Thymus (tissue), 11 donors: Measurements from ENCODE around the gene KLK1. TPM values are rescaled to one million over a fixed set of nuclear protein-coding genes. Genes with fewer than 3 reads are reported as not detected.

Experiments
- DNase-seq, 9 donors: peaks; one replicate each; pipeline ENCODE4 v3.0.0-alpha.2; 2013; ENCODE audit warnings: low spot score in 9 of 9, low read depth in 6 of 9, missing footprints in 1 of 9
- H3K27ac ChIP-seq, 2 donors: one replicate each; pipeline ENCODE4 v1.5.1; 2013; ENCODE audit warnings: control low read depth in 1 of 2, low read depth in 1 of 2, low read length in 1 of 2, mild to moderate bottlenecking in 1 of 2, moderate library complexity in 1 of 2
- H3K27me3 ChIP-seq, 2 donors: one replicate each; pipeline ENCODE4 v1.5.1; 2013; ENCODE audit warnings: low read length in 1 of 2; ENCODE audit not compliant: control insufficient read depth in 2 of 2, insufficient read depth in 1 of 2
- H3K36me3 ChIP-seq, 2 donors: one replicate each; pipeline ENCODE4 v1.5.1; 2013; ENCODE audit warnings: low read length in 1 of 2, mild to moderate bottlenecking in 1 of 2, moderate library complexity in 1 of 2; ENCODE audit not compliant: control insufficient read depth in 2 of 2, insufficient read depth in 2 of 2
- H3K4me1 ChIP-seq, 2 donors: one replicate each; pipeline ENCODE4 v1.5.1; 2013; ENCODE audit warnings: low read length in 2 of 2; ENCODE audit not compliant: control insufficient read depth in 2 of 2, insufficient read depth in 2 of 2
- H3K4me3 ChIP-seq, 2 donors: one replicate each; pipeline ENCODE4 v1.5.1; 2013; ENCODE audit warnings: low read length in 2 of 2, control low read depth in 1 of 2, mild to moderate bottlenecking in 1 of 2
- H3K9me3 ChIP-seq, 2 donors: one replicate each; pipeline ENCODE4 v1.5.1; 2013; ENCODE audit warnings: low read length in 1 of 2, mild to moderate bottlenecking in 1 of 2; ENCODE audit not compliant: control insufficient read depth in 2 of 2, insufficient read depth in 1 of 2
- WGBS: extraction: QIAGEN DNeasy Blood & Tissue Kit; methylation state at CpG from one replicate; pipeline ENCODE4 v1.1.7; 2013; 5-methylcytosine and 5-hydroxymethylcytosine counted together
- polyA plus RNA-seq: library from polyadenylated mRNA; stranded (reverse); fragments of 200-250 nt; gene quantifications from one replicate; pipeline ENCODE4 v1.2.3, GENCODE V29; 2013
- total RNA-seq: library from RNA; stranded (reverse); fragments of 120-200 nt; gene quantifications from one replicate; pipeline ENCODE4 v1.2.4, GENCODE V29; 2013
- donor health status: healthy.

KLK1 gene
- total and polyA plus RNA-seq, 2 donors: 0.14 to 1.6 TPM

DNA sequence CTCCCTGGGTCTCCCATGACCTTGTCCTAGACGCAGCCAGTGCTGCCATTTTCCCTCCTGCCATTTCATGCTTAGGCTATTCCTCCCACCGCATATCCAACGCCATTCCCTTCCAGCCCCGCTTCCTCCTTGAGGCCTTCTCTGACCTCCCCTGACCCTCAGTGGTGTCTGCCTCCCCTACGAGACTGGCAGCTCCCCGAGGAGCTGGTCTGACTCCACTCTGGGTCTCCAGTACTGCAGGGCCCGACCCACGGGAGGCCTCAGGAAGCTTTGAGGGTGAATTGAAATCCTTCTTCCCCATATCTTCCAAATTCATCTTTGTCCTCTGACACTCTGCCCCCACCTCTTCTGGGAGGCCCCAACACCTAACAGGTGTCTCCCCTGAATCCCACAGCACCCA is 9.1 kb upstream of the KLK1 start:
- DNase-seq: no peak
- Histone ChIP-seq H3K9me3 (no peaks in the 10 kb centered on the region), H3K4me1 (peaks cover 3 to 5% of the 10 kb centered on the region in 2 donors), H3K27ac (no peak overlapping the region), H3K27me3 (peaks cover 17 to 48% of the 10 kb centered on the region in 2 donors), H3K4me3 (no peak overlapping the region), H3K36me3 (no peaks in the 10 kb centered on the region)
- WGBS: 90% methylated on average over 8 of the region's 8 CpGs

DNA sequence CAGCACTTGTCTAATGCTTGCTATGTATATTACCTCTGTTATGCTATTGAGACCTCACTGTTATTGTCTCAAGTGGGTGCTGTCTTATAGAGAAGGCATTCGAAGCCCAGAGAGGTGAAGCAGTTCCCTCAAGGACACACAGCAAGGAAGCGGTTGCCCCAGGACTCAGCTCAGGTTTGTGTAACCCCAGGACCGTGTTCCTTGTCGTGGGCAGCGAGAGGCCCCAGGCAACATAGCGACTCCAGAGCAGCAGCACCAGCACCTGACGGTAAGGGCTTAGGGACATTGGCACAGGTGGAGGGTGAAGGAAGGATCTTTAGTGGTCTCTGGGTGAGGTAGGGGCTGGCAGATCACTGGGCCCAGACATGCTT is 7.4 kb upstream of the KLK1 start:
- Histone ChIP-seq H3K4me1 (peaks cover 3 to 5% of the 10 kb centered on the region in 2 donors), H3K4me3 (no peak overlapping the region), H3K36me3 (no peaks in the 10 kb centered on the region), H3K27me3 (peaks cover 11 to 41% of the 10 kb centered on the region in 2 donors), H3K27ac (no peak overlapping the region), H3K9me3 (peaks cover 0 to 5% of the 10 kb centered on the region in 2 donors)
- 82% methylated on average over 7 of the region's 7 CpGs for WGBS
- DNase-seq: no peak

DNA sequence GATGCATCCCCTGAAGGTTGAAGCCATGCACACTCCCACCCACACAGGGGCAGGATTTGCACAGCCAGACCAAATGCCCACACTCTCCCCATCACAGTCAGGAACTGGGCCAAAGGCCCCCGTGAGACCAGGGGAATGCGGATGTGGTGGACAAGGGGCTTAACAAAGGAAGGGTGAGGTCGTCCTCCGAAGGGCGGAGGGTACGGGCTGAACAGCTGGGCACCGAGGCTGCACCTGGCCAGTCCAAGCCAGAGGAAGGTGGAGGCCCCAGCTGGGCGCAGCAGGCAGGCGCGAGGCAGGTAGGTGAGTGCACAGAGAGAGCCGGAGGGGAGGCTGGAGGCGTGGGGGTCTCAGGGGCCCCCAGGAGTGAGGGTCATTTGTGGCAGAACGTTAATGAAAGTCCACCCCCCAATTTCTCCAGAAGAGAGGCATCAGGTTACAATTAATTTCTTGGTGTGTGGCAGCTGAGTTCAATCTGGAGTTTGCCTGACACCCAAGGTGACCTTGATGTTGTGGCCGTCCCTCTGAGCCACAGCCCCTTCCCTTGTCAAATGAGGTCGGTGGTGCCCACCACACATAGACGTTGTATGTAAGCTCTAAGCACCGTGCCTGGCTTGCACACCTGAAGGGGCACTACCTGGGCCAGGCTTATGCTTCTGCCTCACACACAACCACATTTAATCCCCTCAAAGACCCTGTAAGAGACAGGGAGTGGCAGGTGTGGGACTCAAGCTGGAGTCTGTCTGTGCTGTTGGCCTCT is 6.9 kb upstream of the KLK1 start:
- no peak overlapping the region for H3K27ac ChIP-seq
- H3K36me3 ChIP-seq: no peaks in the 10 kb centered on the region
- peaks cover 0 to 5% of the 10 kb centered on the region in 2 donors for H3K9me3 ChIP-seq
- no peak for DNase-seq
- H3K4me3 ChIP-seq: no peak overlapping the region
- WGBS: 63% methylated on average over 17 of the region's 17 CpGs
- peaks cover 1 to 2% of the 10 kb centered on the region in 2 donors for H3K4me1 ChIP-seq
- H3K27me3 ChIP-seq: peaks cover 7 to 35% of the 10 kb centered on the region in 2 donors

DNA sequence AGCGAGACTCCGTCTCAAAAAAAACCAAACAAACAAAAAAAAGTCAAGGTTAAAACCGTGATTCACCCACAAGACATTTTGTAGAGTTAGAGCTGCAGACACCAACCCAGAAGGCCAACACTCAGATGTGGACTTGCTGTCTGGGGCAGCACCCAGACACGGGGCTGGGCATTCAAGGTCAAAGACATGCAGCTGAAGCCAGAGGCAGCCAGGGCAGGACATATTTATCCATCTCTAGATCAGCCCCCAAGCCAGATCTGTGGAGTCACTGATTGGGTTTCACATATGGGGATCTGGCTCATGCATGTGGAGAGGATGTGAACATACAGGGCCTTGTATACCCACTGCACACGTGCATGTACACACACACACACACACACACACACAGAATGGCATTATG is 6.2 kb upstream of the KLK1 start:
- H3K27ac ChIP-seq: no peak overlapping the region
- H3K9me3 ChIP-seq: peaks cover 0 to 5% of the 10 kb centered on the region in 2 donors
- H3K27me3 ChIP-seq: peaks cover under 1 to 28% of the 10 kb centered on the region in 2 donors
- no peak for DNase-seq
- H3K4me3 ChIP-seq: no peak overlapping the region
- no peaks in the 10 kb centered on the region for H3K36me3 ChIP-seq
- 86% methylated on average over 5 of the region's 5 CpGs for WGBS
- no peaks in the 10 kb centered on the region for H3K4me1 ChIP-seq

DNA sequence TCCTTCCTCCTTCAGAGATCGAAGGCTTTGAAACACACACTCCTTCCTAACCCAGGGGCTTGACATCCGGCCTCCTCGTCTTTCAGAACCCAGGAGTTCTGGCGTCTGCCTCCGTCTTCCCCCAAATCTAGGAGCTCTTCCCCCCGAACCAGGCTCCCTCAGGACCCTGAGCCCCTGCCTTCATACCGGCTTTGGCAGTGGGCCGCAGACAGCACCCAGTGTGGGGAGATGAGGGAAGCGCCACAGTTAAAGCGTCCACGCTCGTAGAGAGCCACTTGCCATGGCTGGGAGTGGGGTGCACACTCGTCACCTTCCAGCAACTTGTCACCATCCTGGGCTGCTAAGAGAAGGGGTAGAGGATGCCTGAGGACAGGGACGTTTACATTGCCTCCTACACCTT is 3.9 kb upstream of the KLK1 start:
- DNase-seq: no peak
- Histone ChIP-seq H3K27ac (no peak overlapping the region), H3K4me1 (no peaks in the 10 kb centered on the region), H3K4me3 (no peak overlapping the region), H3K27me3 (peaks cover 0 to 24% of the 10 kb centered on the region in 2 donors), H3K9me3 (peaks cover 0 to 5% of the 10 kb centered on the region in 2 donors), H3K36me3 (no peaks in the 10 kb centered on the region)
- WGBS: 87% methylated on average over 14 of the region's 14 CpGs

DNA sequence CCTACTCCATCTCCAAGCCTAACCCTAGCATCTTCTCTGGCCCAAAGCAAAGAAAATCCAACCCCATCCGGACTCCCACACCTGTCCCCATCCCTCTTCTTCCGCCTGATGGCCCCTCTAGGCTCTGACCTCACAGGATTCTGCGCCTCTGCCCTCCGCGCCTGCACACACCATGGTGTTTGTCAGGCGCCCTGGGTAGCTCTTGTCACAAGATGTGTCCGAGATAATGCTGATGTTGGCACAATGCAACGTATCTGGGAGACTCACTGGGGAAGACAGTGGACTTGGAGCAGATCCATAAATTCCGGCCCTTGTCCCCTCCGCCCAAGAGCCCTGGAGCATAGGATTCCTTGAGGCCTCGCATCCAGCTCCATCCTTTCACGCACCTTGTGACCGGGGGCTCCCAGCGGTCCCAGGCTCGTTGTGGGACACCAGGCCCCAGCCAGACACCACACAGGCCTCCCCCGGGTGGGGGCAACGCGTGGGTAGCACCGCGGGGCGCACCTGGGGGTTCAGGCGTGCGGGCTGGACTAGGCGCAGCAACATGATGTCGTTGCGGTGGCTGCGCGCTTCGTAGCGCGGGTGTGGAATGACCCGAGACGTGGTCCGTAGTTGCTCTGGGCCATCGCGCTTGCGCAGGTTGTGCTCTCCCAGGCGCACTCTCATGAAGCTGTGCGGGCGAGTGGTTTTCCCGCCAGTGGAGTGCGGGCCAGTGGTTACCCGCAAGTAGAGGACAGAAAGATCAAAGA is 3.1 kb upstream of the KLK1 start:
- H3K4me3 ChIP-seq: no peak overlapping the region
- peaks cover 0 to 5% of the 10 kb centered on the region in 2 donors for H3K9me3 ChIP-seq
- H3K27me3 ChIP-seq: peaks cover 0 to 32% of the 10 kb centered on the region in 2 donors
- WGBS: 84% methylated on average over 43 of the region's 43 CpGs
- no peak overlapping the region for H3K27ac ChIP-seq
- no peaks in the 10 kb centered on the region for H3K36me3 ChIP-seq
- no peak for DNase-seq
- no peaks in the 10 kb centered on the region for H3K4me1 ChIP-seq

DNA sequence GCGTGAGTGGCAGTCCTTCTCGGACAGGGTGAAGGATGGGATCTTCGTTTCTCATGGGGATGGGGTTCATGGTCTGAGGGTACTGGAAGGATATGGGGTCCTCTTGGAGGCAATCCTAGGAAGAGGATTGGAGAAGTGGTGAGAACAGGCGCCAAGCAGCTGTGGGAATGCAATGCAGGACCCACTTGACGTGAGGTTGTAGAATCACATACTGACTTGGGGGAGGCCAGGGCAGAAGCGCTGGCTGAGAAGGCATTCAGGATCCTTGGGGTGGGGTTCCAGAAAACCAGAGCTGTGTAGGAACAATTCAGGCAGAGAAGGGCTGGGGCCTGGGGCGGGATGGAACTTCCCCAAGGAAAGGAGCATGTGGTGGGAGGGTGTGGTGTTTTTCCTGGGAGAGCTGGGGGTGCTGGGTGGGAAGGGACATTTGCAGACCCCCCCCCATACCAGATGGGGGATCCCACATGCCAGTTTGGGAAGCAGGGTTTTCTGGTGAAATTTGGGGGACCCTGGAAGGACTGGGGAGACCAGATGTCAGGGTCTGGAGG is 852 bp downstream of the KLK1 start:
- DNase-seq: no peak
- Histone ChIP-seq H3K9me3 (peaks cover 0 to 11% of the 10 kb centered on the region in 2 donors), H3K36me3 (no peaks in the 10 kb centered on the region), H3K4me1 (peaks cover 3 to 7% of the 10 kb centered on the region in 2 donors), H3K27me3 (peaks cover 11 to 63% of the 10 kb centered on the region in 2 donors), H3K4me3 (no peak overlapping the region), H3K27ac (no peak overlapping the region)
- WGBS: 83% methylated on average over 7 of the region's 7 CpGs

DNA sequence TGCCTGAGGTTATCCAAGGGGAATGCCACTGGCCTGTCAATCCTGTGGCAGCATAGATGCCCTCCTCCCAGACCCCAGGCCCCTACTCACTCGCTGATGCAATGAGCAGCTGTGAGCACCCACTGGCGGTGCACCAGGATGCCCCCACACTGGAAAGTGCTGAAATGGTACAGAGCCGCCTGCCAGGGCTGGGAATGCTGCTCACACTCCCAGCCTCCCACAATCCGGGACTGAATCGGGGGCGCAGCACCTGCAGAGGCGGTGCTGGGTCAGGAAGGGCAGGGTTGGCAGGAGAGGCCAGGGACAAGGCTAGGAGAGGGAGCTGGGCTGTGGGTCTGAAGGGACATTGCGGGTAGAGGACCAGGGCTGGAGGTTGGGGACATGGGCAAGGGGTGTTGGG is 2.0 kb downstream of the KLK1 start:
- Histone ChIP-seq H3K4me1 (peaks cover 3 to 7% of the 10 kb centered on the region in 2 donors), H3K4me3 (no peak overlapping the region), H3K9me3 (peaks cover 0 to 7% of the 10 kb centered on the region in 2 donors), H3K27me3 (peaks cover 14 to 70% of the 10 kb centered on the region in 2 donors), H3K36me3 (no peaks in the 10 kb centered on the region), H3K27ac (no peak overlapping the region)
- no peak for DNase-seq
- WGBS: 65% methylated on average over 8 of the region's 8 CpGs

DNA sequence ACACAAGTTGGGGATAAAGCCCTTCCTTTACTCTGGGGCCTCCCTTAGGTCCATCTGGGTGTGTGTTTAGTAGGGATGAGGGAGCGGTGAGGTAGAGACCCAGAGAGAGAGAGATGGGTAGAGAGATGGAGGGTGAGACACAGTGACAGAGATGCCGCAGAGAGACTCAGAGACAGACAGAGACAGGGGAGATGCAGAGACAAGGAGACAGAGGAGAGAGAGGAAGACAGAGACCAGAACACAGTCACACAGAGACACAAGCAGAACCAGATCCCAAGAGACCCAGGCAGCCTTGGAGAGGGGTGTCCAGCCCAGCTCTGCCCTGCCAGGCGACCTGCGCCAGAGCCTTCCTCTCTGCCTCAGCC is 2.4 kb downstream of the KLK1 start:
- H3K4me3 ChIP-seq: peak overlapping the region in 1 of 2 donors; percentile 7
- 74% methylated on average over 4 of the region's 4 CpGs for WGBS
- H3K27ac ChIP-seq: no peak overlapping the region
- peaks cover 3 to 7% of the 10 kb centered on the region in 2 donors for H3K4me1 ChIP-seq
- DNase-seq: no peak
- H3K27me3 ChIP-seq: peaks cover 14 to 71% of the 10 kb centered on the region in 2 donors
- peaks cover 0 to 6% of the 10 kb centered on the region in 2 donors for H3K9me3 ChIP-seq
- H3K36me3 ChIP-seq: no peaks in the 10 kb centered on the region
